Keratinocyte (primary cell): ENCODE measurements around the gene ABHD16A. TPM values are rescaled to one million over a fixed set of nuclear protein-coding genes. Genes with fewer than 3 reads are reported as not detected.

Experiments used
- DNase-seq: peaks from one replicate; pipeline ENCODE4 v3.0.0-alpha.2; 2011; ENCODE audit warnings: low read depth, missing footprints, low spot score
- FAIRE-seq: peaks from 2 replicates; lab custom pipeline; 2011; peaks lifted over from hg19 to GRCh38; lab: Jason Lieb, UNC
- H2AFZ ChIP-seq: 2 replicates; pipeline ENCODE4 v1.6.0; 2012; ENCODE audit warnings: low read length, control low read depth, inconsistent platforms; ENCODE audit not compliant: control insufficient read depth
- H3K27ac ChIP-seq: 2 replicates; pipeline ENCODE4 v1.5.1; 2011; ENCODE audit warnings: low read length; ENCODE audit not compliant: control insufficient read depth, insufficient read depth
- H3K27me3 ChIP-seq: 3 replicates; pipeline ENCODE4 v1.6.0; 2011; ENCODE audit warnings: low read length; ENCODE audit not compliant: control insufficient read depth, insufficient read depth; ENCODE audit errors: extremely low read depth
- H3K36me3 ChIP-seq, 2 experiments: 2 replicates in 1 of 2; 3 replicates in 1 of 2; pipeline ENCODE4 v1.5.1; 2011; ENCODE audit warnings: low read length in 2 of 2, mild to moderate bottlenecking in 1 of 2; ENCODE audit not compliant: control insufficient read depth in 2 of 2, insufficient read depth in 2 of 2; ENCODE audit errors: extremely low read depth in 1 of 2
- H3K4me1 ChIP-seq: 3 replicates; pipeline ENCODE4 v1.5.1; 2011; ENCODE audit warnings: low read length; ENCODE audit not compliant: control insufficient read depth, insufficient read depth; ENCODE audit errors: extremely low read depth
- H3K4me2 ChIP-seq: 3 replicates; pipeline ENCODE4 v1.6.0; 2011; ENCODE audit warnings: low read depth, low read length; ENCODE audit not compliant: control insufficient read depth, insufficient read depth; ENCODE audit errors: extremely low read depth
- H3K4me3 ChIP-seq, 3 experiments: fragments of 200-600 bp in 1 of 3; sonication (generic) in 1 of 3; 2 replicates in 2 of 3; 3 replicates in 1 of 3; pipeline ENCODE4 v1.5.1; 2011 to 2016; ENCODE audit warnings: low read length in 3 of 3, mild to moderate bottlenecking in 3 of 3, control low read depth in 2 of 3, inconsistent platforms in 1 of 3, low read depth in 1 of 3, mixed read lengths in 1 of 3, mixed run types in 1 of 3, moderate library complexity in 1 of 3; ENCODE audit not compliant: control insufficient read depth in 2 of 3, insufficient read depth in 2 of 3; ENCODE audit errors: extremely low read depth in 1 of 3
- H3K79me2 ChIP-seq: 2 replicates; pipeline ENCODE4 v1.6.0; 2012; ENCODE audit warnings: low read length; ENCODE audit not compliant: control insufficient read depth, insufficient read depth
- H3K9ac ChIP-seq: 3 replicates; pipeline ENCODE4 v1.6.0; 2011; ENCODE audit warnings: low read length; ENCODE audit not compliant: control insufficient read depth, insufficient read depth; ENCODE audit errors: extremely low read depth
- H3K9me1 ChIP-seq: 3 replicates; pipeline ENCODE4 v1.6.0; 2011; ENCODE audit warnings: low read length; ENCODE audit not compliant: control insufficient read depth, insufficient read depth; ENCODE audit errors: extremely low read depth
- H3K9me3 ChIP-seq: 2 replicates; pipeline ENCODE4 v1.5.1; 2012; ENCODE audit warnings: low read depth, low read length; ENCODE audit not compliant: control insufficient read depth
- H4K20me1 ChIP-seq: 3 replicates; pipeline ENCODE4 v1.6.0; 2011; ENCODE audit warnings: low read length; ENCODE audit not compliant: control insufficient read depth, insufficient read depth; ENCODE audit errors: extremely low read depth
- CTCF ChIP-seq, 3 experiments: IDR thresholded peaks in 1 of 3; conservative IDR thresholded peaks in 1 of 3; optimal IDR thresholded peaks in 1 of 3; 2 replicates in 2 of 3; 3 replicates in 1 of 3; pipeline versions ENCODE3 to v1.5.1; 2011; ENCODE audit warnings: low read length in 3 of 3, mild to moderate bottlenecking in 3 of 3, moderate library complexity in 2 of 3, control low read depth in 1 of 3, inconsistent platforms in 1 of 3; ENCODE audit not compliant: insufficient read depth in 2 of 3; ENCODE audit errors: extremely low read depth in 1 of 3
- EZH2 ChIP-seq: IDR thresholded peaks from one replicate; pipeline ENCODE4 v1.6.1; 2012; ENCODE audit warnings: inconsistent platforms, mild to moderate bottlenecking, low read length, moderate library complexity
- dilution Hi-C: fragments of 300-500 bp; cut with MboI; formaldehyde crosslinking; loops from one replicate; pipeline ENCODE4 v1.7.0; 2020; ENCODE audit warnings: low sequenced_read_pairs; ENCODE audit not compliant: extremely low pct_ligation_motif_present
- polyA plus RNA-seq, 5 experiments: library from polyadenylated mRNA; depleted of rRNA in 3 of 5; stranded (reverse) in 3 of 5; stranded (forward) in 1 of 5; unstranded in 1 of 5; fragments of >200 nt; gene quantifications; 1 replicate in 1 of 5; 2 replicates in 3 of 5; 3 replicates in 1 of 5; pipeline versions ENCODE4 v1.2.1 to v1.2.3, GENCODE V29; 2011 to 2012; ENCODE audit warnings: missing spikeins in 2 of 5, low read depth in 1 of 5, low replicate concordance in 1 of 5

Gene ABHD16A
- polyA plus RNA-seq, 1 donor (not counting 4 experiments of a cell fraction or from before 2014, with no cell fraction given), result 21.8 TPM

- TF ChIP-seq CTCF (optimal IDR thresholded peaks at IDR 0.05 in 1 of 3, IDR thresholded peaks at IDR 0.05 in 1 of 3, conservative IDR thresholded peaks at IDR 0.05 in 1 of 3; ENCODE audit: extremely low read depth in 1 of 3, insufficient read depth in 2 of 3, low read length in 3 of 3), result no peak
- Histone ChIP-seq H3K9ac (peak overlapping the region; percentile 90), H3K4me1 (peaks cover 47% of the 10 kb centered on the region), H4K20me1 (peaks cover 19% of the 10 kb centered on the region), H3K4me3 (peak overlapping the region; percentile 62 to 88 (median 66)), H3K79me2 (peaks cover 39% of the 10 kb centered on the region), H3K9me3 (no peaks in the 10 kb centered on the region), H3K36me3 (peaks cover 24 to 40% of the 10 kb centered on the region in 2 experiments), H2AFZ (no peak overlapping the region), H3K27ac (peak overlapping the region; percentile 96), H3K9me1 (peaks cover 4% of the 10 kb centered on the region), H3K27me3 (no peaks in the 10 kb centered on the region), H3K4me2 (peak overlapping the region; percentile 84)
- DNase-seq, result no peak
- dilution Hi-C loops, result no loop called here
- FAIRE-seq, result peak; percentile 67
Measured at GRCh38 chr6:31734247-31734820, 31.2 kb upstream of the ABHD16A start.

DNA sequence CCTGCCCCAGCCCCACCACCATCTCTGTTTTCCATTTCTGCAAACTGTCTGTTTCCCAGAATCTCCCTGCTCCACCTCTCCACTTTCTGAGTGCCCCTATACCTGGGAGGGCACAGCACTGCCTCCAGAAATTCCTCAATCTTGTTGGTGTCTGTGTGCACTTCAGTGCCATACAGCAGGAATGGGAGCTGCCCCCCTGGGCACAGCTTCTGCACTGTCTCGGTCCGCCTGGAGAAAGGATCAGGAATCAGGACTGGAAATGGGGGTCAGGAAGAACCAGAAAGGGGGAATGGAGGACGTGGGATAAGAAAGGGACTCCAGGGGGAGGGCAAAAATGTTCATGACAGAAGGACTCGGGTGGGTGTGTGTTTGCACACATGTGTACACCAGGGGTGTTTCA is 30.6 kb upstream of the ABHD16A start:
- Histone ChIP-seq H3K36me3 (peaks cover 24 to 40% of the 10 kb centered on the region in 2 experiments), H3K9me1 (peaks cover 4% of the 10 kb centered on the region), H3K9me3 (no peaks in the 10 kb centered on the region), H4K20me1 (peaks cover 19% of the 10 kb centered on the region), H2AFZ (no peak overlapping the region), H3K9ac (peak overlapping the region; percentile 90), H3K4me2 (peak overlapping the region; percentile 84), H3K4me3 (peak overlapping the region in 2 of 3 experiments; percentile 62 to 88), H3K79me2 (peaks cover 39% of the 10 kb centered on the region), H3K27me3 (no peaks in the 10 kb centered on the region), H3K27ac (peak overlapping the region; percentile 96), H3K4me1 (peaks cover 45% of the 10 kb centered on the region)
- FAIRE-seq (no peak), DNase-seq (no peak)
- TF ChIP-seq CTCF (optimal IDR thresholded peaks at IDR 0.05 in 1 of 3, IDR thresholded peaks at IDR 0.05 in 1 of 3, conservative IDR thresholded peaks at IDR 0.05 in 1 of 3; ENCODE audit: extremely low read depth in 1 of 3, insufficient read depth in 2 of 3, low read length in 3 of 3) (no peak), EZH2 (no peak)
- dilution Hi-C loops, result no loop called here
